Stimulated activated CD4-positive, alpha-beta T cell treated with anti-CD3 and anti-CD28 coated beads, Interleukin-4, amount 100 ng/mL, for 48 hours (primary cell): Measurements from ENCODE around the gene MGMT.

Source experiments
- DNase-seq, 2 donors: peaks; one replicate each; pipeline ENCODE4 v3.0.0-alpha.2; 2020; ENCODE audit warnings: low read depth in 2 of 2

The MGMT gene

GRCh38 chr10:129773359-129773990 lies 306.4 kb downstream of the MGMT start:
- no peak for DNase-seq

DNA sequence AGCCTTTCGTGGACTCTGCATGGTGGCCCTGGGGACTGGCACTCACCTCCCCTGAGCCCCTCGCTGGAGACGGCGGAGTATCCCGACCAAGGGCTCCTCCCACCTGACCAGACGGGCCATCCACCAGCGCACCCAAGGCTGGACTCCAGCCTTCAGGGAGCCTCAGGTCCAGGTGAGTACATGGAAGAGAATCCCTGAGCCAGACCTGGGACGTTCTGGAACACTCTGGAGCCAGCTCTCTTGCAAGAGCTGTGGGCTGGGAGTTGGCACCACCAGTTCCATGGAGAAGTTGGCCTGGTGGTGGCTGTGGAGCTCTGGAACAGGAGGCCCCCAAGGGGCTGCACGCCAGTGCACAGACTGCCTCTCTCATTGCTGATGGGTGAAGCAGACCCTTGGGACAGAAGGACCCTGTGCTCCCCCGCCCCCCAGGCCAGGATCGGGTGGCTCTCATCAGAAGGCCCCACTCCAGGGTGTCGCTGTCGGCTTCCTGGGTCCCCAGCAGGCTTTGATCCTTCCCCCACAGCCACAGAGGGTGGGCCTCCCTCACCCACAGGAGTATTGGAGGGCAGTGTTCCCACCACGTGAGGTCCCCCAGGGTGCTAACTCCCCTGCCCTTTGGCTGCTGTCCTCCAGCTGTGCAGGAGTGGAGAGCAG lies 307.2 kb downstream of the MGMT start:
- DNase-seq, result no peak

GRCh38 chr10:129774736-129775401 lies 307.8 kb downstream of the MGMT start:
- DNase-seq, result no peak

DNA sequence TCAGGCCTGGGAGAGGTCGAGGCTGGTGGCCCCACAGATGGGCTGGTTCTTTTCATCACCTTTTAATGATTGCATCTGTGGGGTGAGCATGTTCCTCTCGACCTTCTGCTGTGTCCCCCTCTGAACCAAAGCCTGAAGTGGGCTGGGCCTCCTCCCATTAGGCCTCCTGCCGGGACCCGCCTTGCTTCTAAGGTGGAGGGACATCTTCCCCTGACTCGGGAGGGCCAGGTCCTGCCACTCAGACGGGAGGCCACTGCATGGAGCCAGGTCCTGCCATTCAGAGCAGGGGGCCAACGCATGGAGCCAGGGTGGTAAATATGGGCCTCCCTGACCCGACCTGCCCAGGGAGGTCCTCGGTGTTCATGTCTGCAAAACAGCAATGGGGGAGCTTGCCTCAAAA lies 308.6 kb downstream of the MGMT start:
- no peak for DNase-seq

- no peak for DNase-seq
These were observed 310.6 kb downstream of the MGMT start for GRCh38 chr10:129777687-129778086.

DNA sequence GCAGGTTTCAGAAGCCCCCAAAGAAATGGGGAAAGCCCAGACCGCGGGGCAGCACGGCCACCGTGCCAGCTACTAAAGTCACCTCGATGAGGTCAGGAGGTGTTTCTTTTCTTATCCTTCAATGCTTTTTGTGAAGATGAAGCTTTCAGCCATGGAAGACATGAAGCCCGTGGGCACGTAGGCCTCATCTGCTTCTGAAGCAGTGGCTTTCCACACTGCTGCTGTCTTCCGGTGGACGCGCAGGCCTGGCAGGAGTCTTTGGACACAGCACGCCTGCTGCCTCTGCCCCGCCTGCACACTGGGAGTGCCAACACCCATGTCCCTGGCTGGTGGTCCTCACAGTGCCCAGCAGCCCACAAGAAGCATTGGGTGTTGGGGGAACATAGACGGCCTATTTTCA lies 311.5 kb downstream of the MGMT start:
- no peak for DNase-seq

GRCh38 chr10:129779126-129780111 lies 312.4 kb downstream of the MGMT start:
- no peak for DNase-seq

DNA sequence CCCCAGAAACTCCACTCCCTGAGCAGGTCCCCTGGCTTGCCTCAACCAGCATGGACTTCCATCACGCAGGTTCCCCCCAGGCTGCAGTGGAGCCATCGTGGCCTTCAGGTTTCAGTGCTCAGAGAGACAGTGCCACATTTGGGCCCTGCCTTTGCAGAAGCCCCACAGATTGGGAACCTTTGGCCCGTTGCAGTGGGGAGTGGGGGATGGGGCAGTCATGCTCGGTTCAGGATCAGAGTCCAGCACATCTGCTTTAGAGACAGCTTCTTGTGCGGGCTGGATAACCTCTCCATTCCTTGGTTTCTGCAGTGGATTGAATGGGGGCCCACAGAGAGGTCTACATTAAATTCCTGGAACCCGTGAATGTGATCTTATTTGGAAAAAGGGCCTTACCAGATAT lies 313.2 kb downstream of the MGMT start:
- DNase-seq, result no peak

DNA sequence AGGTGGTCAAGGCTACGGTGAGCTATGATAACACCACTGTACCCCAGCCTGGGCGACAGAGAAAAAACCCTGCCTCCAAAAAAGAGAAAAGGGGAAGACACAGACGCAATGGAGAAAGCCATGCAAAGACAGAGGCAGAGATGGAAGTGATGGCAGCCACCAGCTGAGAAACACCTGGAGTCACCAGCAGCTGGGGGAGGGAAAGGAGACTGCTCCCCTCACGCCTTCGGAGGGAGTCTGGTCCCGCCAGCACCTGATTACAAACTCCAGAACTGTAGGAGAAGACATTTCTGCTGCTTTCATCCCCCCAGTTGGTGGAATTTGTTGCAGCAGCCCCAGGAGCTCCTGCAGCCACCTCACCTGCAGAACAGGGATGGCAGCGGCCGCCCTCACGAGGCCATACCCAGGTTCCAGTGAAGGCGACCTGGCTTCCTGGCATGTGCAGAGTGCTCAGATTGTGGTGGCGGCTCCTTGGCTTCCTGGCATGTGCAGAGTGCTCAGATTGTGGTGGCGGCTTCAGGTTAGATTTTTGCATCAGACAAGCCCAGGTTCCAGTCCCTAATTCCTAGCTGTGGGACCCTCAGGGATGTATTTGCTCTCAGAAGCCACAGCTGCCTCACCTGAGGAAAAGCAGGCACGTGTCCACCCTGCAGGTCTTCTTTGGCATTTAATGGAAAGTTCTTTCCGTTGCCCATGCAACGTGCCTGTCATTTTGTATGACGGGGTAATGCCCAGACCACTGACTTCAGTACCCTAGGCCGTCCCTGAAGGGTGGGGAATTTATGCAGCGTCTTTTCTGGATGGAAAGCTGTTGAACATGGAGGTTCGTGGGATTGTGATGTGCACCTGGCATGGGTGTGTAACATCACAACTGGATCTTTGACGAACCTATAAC lies 314.1 kb downstream of the MGMT start:
- no peak for DNase-seq

- DNase-seq, result no peak
These were observed 317.2 kb downstream of the MGMT start for GRCh38 chr10:129784291-129784690.

DNA sequence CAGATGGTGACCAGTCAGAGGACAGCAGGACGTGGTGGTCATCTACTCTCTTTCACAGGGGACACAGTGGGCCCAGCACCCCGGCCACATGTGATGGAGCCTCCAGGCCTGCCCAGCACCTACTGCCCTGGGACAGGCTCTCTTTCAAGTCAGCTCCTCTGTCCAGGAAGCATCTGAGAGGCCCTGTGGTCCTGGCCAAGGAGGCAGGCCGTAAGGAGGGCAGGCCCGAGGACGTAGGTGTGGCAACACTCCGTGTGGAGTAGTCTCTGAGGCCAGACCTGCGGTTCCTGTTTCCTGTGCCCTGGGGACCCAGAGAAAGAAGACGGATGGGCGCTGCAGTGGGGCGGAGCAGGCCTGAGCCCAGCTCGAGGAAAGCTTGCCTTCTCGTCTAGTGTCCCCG lies 317.9 kb downstream of the MGMT start:
- DNase-seq, result no peak

- DNase-seq, result no peak
These were observed 318.5 kb downstream of the MGMT start for GRCh38 chr10:129785536-129785981.

DNA sequence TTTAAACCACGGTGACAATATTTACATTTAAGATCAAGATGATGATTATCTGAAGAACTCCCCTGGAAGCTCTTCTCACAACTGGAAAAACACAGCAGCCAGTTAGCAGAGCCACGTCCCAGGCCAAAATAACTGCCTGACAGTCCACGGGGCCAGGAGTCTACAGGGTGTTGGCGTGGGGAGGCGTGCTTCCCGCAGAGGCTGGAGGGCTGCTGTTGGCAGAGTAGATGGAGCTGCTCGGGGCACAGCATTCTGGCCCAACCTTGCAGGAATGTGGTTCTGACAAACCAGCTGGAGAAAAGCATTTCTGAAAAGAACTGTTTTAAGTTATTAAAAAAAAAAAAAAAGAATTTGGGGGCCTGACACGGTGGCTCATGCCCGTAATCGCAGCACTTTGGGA lies 319.2 kb downstream of the MGMT start:
- DNase-seq, result no peak

- no peak for DNase-seq
These were observed 320.5 kb downstream of the MGMT start for GRCh38 chr10:129787557-129787956.

GRCh38 chr10:129788215-129788614 lies 321.2 kb downstream of the MGMT start:
- no peak for DNase-seq

DNA sequence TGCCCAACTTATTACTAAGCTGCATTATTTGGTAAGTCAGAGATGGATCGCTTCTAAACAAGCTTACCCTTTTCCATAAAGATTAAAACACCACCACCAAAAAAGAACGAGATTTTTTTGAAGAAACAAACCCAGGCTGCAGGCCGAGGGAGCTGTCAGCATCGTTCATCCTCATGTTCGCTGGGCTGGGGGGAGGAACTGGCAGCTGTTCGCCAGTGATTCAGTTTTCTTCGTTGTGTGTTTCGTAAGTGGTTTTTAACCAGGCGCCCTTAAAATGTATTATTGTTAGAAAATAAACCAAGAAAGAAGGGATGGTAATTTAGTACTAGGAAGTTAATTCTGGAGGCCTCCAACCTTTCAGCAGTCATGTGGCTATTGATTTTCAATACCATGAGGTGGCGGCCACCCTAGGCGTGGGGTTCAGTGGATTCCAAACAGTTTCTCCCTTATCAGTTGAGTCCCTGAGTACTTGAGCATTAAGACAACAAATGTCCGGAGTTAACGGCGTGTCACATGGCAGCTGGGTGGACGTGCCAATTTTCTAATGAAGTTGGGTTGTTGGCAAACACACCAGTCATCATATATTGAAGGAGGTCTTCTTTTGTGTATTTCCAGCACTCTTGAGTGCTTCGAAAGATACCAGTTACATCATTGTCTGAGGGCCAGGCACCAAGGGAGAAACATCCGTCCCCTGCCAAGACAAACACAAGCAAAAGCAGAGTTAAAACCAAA lies 323.8 kb downstream of the MGMT start:
- no peak for DNase-seq

- DNase-seq, result no peak
These were observed 325.1 kb downstream of the MGMT start for GRCh38 chr10:129792141-129792540.

GRCh38 chr10:129792864-129793263 lies 325.8 kb downstream of the MGMT start:
- no peak for DNase-seq

DNA sequence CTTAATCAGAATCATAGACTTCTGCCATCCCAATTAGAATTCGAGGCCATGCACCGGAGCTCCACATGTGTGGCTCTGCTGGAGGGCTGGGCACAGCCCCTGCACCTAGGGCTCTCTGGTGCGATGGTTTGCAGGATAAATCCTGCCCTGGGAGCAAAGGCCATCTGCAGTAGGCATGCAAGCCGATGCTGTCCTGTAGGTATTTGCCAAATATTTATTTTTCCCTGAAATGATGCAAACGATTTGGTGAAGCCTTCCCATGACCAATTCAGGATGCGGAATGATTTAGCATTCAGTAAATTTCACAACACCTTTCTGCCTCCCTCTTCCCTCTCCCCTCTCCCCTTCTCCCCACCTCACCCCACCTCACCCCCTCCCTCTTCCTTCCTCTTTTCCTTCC lies 326.4 kb downstream of the MGMT start:
- DNase-seq, result no peak

DNA sequence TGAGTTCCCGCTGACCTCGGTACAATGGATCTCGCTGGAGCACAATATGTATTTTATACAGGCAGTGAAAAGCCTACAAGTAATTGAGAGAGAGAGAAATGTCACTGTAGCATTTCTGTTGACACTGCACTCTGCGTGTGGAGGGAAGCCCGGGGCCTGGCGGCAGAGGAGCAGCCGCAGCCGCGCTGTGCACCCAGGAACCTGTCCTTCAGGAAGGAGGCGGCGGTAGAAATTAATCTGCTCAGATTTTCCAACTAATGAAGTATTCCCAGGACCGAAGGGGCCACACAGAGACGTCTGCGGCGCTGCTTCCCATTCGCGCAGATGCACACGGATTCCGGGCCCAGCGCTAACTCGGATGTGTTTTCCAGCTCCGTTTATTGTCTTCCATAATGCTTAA lies 327.0 kb downstream of the MGMT start:
- no peak for DNase-seq
